ENCODE measurements around the gene ZWILCH.
"Not testable (repeated sequence)": the region's sequence is repeated elsewhere in the genome, so short reads cannot be mapped to it uniquely, and the experiment has no call there.

Gene ZWILCH

DNA sequence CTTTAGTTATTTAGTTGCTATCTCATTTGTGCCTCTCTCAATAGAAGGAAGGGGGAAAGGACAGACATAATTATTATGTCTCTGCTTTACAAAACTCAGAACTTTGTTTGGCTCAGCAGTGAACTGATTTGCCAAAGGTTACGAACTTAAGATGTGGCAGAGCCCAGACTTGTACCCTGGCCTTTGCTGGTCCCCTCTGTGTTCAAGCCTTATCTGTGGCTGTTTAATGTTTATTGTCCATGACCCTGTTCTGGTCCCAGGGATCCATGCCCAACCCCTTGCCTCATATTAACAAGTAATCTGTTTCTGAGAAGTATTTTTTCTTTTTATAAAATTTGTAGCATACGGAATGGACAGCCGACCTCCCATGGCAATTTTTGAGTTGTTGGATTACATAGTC lies 18.2 kb upstream of the ZWILCH start:
- H3K27ac ChIP-seq (ENCODE audit: low read depth in 2 of 2, low read length in 2 of 2) = no peak overlapping the region
- no peaks in the 10 kb centered on the region for H3K4me1 ChIP-seq (ENCODE audit: control insufficient read depth in 2 of 2, insufficient read depth in 2 of 2, low read length in 2 of 2)
- H3K9me3 ChIP-seq (ENCODE audit: control insufficient read depth in 2 of 2, low read length in 2 of 2) = no peaks in the 10 kb centered on the region
- no peaks in the 10 kb centered on the region for H3K27me3 ChIP-seq (ENCODE audit: control insufficient read depth in 2 of 2, insufficient read depth in 2 of 2, low read length in 2 of 2)
- H3K4me3 ChIP-seq (ENCODE audit: low read length in 2 of 2) = no peak overlapping the region
- peaks cover 29 to 49% of the 10 kb centered on the region in 2 donors for H3K36me3 ChIP-seq (ENCODE audit: control insufficient read depth in 2 of 2, insufficient read depth in 2 of 2, low read length in 2 of 2)
- no peak overlapping the region for H3K9ac ChIP-seq (ENCODE audit: low read depth in 1 of 2, low read length in 2 of 2)

DNA sequence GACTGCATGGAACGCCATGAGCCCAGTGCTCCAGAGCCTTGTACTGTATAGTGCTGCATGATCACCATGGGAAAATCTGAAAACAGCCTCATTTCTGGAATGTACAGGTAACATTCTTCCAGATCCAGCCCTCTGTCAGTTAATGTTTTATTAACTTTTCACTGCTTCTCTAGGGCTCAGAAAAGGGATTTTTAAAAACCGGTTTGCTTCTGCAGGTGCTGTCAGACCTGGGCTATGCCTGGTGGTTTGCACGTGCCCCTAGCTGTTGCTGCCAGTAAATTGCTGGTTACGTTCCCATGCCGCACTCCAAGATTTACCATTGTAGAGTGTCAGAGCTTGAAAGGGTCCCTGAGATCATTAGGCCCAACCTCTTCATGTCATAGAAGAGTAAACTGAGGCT lies 16.6 kb upstream of the ZWILCH start:
- Histone ChIP-seq H3K27ac (ENCODE audit: low read depth in 2 of 2, low read length in 2 of 2) (no peak overlapping the region), H3K4me3 (ENCODE audit: low read length in 2 of 2) (no peak overlapping the region), H3K27me3 (ENCODE audit: control insufficient read depth in 2 of 2, insufficient read depth in 2 of 2, low read length in 2 of 2) (no peaks in the 10 kb centered on the region), H3K9me3 (ENCODE audit: control insufficient read depth in 2 of 2, low read length in 2 of 2) (no peaks in the 10 kb centered on the region), H3K36me3 (ENCODE audit: control insufficient read depth in 2 of 2, insufficient read depth in 2 of 2, low read length in 2 of 2) (peaks cover 29 to 57% of the 10 kb centered on the region in 2 donors), H3K4me1 (ENCODE audit: control insufficient read depth in 2 of 2, insufficient read depth in 2 of 2, low read length in 2 of 2) (no peaks in the 10 kb centered on the region), H3K9ac (ENCODE audit: low read depth in 1 of 2, low read length in 2 of 2) (no peak overlapping the region)

DNA sequence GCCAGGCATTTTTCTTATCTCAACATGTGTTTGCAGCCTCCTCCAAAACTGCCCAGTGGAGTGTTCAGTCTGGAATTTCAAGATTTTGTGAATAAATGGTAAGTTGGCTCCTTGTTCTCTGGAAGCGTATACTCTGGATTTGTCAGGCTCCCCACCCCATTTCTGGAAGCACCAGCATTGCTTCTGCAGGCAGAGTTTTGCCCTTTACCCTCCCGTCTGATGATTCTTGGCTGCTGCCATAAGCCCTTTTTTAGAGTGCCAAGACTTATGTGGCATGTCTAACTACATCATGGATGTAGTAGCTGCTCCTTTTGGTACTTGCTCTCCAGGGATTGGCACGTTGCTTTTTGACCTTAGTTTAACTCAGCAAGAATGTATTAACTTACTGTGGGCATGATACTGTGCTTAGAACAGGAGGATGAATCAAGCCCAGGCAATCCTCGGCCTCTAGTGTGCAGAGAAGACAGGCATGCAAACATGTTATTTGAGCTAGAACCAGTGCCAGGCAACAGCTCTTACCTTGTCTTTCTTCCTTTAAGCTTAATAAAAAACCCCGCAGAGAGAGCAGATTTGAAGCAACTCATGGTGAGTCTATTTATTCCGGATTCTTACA lies 15.8 kb upstream of the ZWILCH start:
- Histone ChIP-seq H3K36me3 (ENCODE audit: control insufficient read depth in 2 of 2, insufficient read depth in 2 of 2, low read length in 2 of 2) (peaks cover 36 to 63% of the 10 kb centered on the region in 2 donors), H3K27ac (ENCODE audit: low read depth in 2 of 2, low read length in 2 of 2) (no peak overlapping the region), H3K4me1 (ENCODE audit: control insufficient read depth in 2 of 2, insufficient read depth in 2 of 2, low read length in 2 of 2) (no peaks in the 10 kb centered on the region)

DNA sequence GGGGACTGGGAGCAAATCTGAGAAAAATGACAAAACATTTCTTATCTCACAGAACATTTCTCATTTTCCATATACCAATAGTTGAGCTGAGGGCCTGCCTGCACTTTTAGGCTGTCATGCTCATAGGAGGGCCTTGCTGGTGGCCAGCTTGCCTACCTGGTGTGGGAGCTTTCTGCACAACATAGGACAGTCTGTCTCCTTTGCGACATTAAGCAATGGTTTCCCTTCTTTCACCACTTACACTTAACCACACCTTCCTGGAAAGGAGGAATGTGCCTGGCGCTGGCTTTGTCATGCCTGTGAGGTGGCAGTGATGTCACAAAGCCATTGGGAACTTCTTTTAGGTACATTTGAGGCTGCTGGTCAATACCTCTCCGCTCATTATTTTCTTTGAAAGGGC lies 13.3 kb upstream of the ZWILCH start:
- Histone ChIP-seq H3K9me3 (ENCODE audit: control insufficient read depth in 2 of 2, low read length in 2 of 2) (no peaks in the 10 kb centered on the region), H3K27me3 (ENCODE audit: control insufficient read depth in 2 of 2, insufficient read depth in 2 of 2, low read length in 2 of 2) (no peaks in the 10 kb centered on the region), H3K4me3 (ENCODE audit: low read length in 2 of 2) (no peak overlapping the region), H3K4me1 (ENCODE audit: control insufficient read depth in 2 of 2, insufficient read depth in 2 of 2, low read length in 2 of 2) (peaks cover 0 to 5% of the 10 kb centered on the region in 2 donors), H3K27ac (ENCODE audit: low read depth in 2 of 2, low read length in 2 of 2) (no peak overlapping the region), H3K9ac (ENCODE audit: low read depth in 1 of 2, low read length in 2 of 2) (no peak overlapping the region), H3K36me3 (ENCODE audit: control insufficient read depth in 2 of 2, insufficient read depth in 2 of 2, low read length in 2 of 2) (peaks cover 46 to 68% of the 10 kb centered on the region in 2 donors)

More for the DNA sequence above, 15.8 kb upstream of the ZWILCH start:
- no peak overlapping the region for H3K4me3 ChIP-seq (ENCODE audit: low read length in 2 of 2)
- no peak overlapping the region for H3K9ac ChIP-seq (ENCODE audit: low read depth in 1 of 2, low read length in 2 of 2)
- H3K9me3 ChIP-seq (ENCODE audit: control insufficient read depth in 2 of 2, low read length in 2 of 2) = no peaks in the 10 kb centered on the region
- no peaks in the 10 kb centered on the region for H3K27me3 ChIP-seq (ENCODE audit: control insufficient read depth in 2 of 2, insufficient read depth in 2 of 2, low read length in 2 of 2)

DNA sequence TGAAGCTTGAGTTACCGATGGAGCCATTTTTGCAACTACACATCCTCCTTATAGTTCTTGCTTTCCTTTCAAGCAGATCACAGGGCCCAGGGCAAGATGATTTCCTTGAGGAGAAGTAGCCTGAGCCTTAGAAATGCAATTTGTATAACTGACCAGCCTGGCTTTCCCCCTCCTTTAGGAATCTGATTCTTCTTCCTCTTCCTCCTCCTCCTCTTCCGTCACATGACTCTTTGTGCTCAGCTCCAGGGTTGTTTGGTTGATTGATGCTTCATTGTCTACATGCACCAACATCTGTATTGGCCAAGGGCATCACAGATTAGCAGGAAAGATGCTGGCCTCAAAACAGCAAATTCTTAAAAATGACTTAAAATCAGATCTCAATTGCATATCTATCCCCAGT lies 10.9 kb upstream of the ZWILCH start:
- H3K27me3 ChIP-seq (ENCODE audit: control insufficient read depth in 2 of 2, insufficient read depth in 2 of 2, low read length in 2 of 2) = no peaks in the 10 kb centered on the region
- H3K27ac ChIP-seq (ENCODE audit: low read depth in 2 of 2, low read length in 2 of 2) = no peak overlapping the region
- peaks cover 48 to 67% of the 10 kb centered on the region in 2 donors for H3K36me3 ChIP-seq (ENCODE audit: control insufficient read depth in 2 of 2, insufficient read depth in 2 of 2, low read length in 2 of 2)
- no peak overlapping the region for H3K4me3 ChIP-seq (ENCODE audit: low read length in 2 of 2)
- H3K9ac ChIP-seq (ENCODE audit: low read depth in 1 of 2, low read length in 2 of 2) = no peak overlapping the region
- H3K9me3 ChIP-seq (ENCODE audit: control insufficient read depth in 2 of 2, low read length in 2 of 2) = no peaks in the 10 kb centered on the region
- peaks cover 0 to 13% of the 10 kb centered on the region in 2 donors for H3K4me1 ChIP-seq (ENCODE audit: control insufficient read depth in 2 of 2, insufficient read depth in 2 of 2, low read length in 2 of 2)

DNA sequence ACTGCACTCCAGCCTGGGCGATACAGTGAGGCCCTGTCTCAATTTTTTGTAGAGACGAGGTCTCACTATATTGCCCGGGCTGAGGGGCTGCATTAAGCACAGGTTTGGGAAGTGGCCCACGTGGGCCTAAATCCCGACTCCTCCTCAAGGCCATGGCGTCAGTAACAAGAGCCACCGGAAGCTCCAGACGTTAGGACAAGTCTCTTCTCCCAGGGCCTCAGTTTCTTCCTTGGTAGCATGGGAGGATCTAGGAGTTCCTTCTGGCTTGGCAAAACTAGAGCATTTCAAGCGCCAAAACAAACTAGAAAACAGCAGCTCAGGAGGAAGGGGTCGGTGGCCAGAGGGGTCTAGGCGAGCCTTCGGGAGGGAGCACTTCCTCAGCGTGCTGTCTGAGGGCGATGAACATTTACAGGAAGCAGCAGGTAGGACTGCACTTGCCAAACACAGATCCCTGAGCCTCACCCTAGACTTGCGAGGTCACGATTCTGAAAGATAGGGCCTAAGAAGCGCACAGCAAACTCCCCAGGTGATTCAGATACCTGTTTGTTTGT lies 8.1 kb upstream of the ZWILCH start:
- H3K27ac ChIP-seq (ENCODE audit: low read depth in 2 of 2, low read length in 2 of 2) = peak overlapping the region; percentile 84 to 91
- peak overlapping the region; percentile 85 to 95 for H3K9ac ChIP-seq (ENCODE audit: low read depth in 1 of 2, low read length in 2 of 2)
- no peaks in the 10 kb centered on the region for H3K9me3 ChIP-seq (ENCODE audit: control insufficient read depth in 2 of 2, low read length in 2 of 2)
- no peaks in the 10 kb centered on the region for H3K27me3 ChIP-seq (ENCODE audit: control insufficient read depth in 2 of 2, insufficient read depth in 2 of 2, low read length in 2 of 2)
- H3K36me3 ChIP-seq (ENCODE audit: control insufficient read depth in 2 of 2, insufficient read depth in 2 of 2, low read length in 2 of 2) = peaks cover 60 to 67% of the 10 kb centered on the region in 2 donors
- peak overlapping the region; percentile 93 for H3K4me3 ChIP-seq (ENCODE audit: low read length in 2 of 2)
- peaks cover 0 to 13% of the 10 kb centered on the region in 2 donors for H3K4me1 ChIP-seq (ENCODE audit: control insufficient read depth in 2 of 2, insufficient read depth in 2 of 2, low read length in 2 of 2)

DNA sequence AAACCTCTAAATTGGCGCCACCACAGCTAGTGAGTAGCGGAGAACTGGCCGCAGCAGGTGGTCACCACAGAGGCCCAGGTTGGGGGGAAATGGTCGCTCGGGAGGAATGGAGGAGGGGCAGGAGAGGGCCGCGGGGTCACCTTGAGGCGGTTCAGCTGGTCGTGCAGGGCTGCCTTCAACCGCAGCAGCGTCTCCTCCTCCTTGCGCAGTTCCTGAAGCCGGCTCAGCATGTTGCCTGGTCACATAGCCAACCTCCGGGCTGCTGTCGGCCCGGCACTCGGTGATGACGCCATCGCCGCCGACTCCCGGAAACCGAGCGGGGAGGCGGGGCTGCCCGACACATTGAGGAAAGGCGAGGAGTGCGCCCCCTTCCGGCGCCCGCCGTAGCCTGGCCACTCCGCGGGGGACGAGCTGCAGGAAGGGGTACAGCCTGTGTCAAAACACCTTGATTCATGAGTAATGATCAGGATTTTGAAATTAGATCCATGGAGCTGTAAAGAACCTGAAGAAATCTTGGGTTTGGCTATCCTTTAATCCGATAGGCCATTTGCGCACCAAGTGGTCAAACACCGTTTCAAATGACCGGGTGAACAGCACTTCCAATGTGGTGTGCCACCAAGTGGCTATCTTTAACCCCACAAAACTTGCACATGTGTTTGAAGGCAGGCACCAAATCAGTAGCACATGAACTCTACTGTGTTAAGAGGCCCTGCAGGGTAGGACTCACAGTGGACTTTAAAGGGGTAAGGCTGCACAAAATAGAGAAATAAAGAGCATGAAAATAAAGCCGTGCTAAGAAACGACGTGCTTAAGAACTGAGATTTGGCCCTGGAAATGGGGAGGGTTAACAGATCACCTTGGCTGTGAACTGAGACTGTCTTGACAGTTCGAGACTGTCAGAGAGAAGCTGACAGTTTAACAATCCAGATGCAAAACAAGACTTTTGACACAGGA lies 7.3 kb upstream of the ZWILCH start, which contains the start of gene SNAPC5:
Gene SNAPC5 (minus strand): TSS at position 261 of the 954 bp plus-strand sequence. CDS start 31 bp downstream, at position 230.
- H3K9ac ChIP-seq (ENCODE audit: low read depth in 1 of 2, low read length in 2 of 2) = peak within 1 kb of the TSS; percentile 85 to 95
- H3K4me3 ChIP-seq (ENCODE audit: low read length in 2 of 2) = peak within 1 kb of the TSS; percentile 93
- H3K4me1 ChIP-seq (ENCODE audit: control insufficient read depth in 2 of 2, insufficient read depth in 2 of 2, low read length in 2 of 2) = peaks cover 2 to 14% of the 10 kb centered on the region in 2 donors
- peak within 1 kb of the TSS; percentile 84 to 91 for H3K27ac ChIP-seq (ENCODE audit: low read depth in 2 of 2, low read length in 2 of 2)
- peaks cover 64 to 69% of the 10 kb centered on the region in 2 donors for H3K36me3 ChIP-seq (ENCODE audit: control insufficient read depth in 2 of 2, insufficient read depth in 2 of 2, low read length in 2 of 2)
- no peaks in the 10 kb centered on the region for H3K9me3 ChIP-seq (ENCODE audit: control insufficient read depth in 2 of 2, low read length in 2 of 2)
- H3K27me3 ChIP-seq (ENCODE audit: control insufficient read depth in 2 of 2, insufficient read depth in 2 of 2, low read length in 2 of 2) = no peaks in the 10 kb centered on the region

DNA sequence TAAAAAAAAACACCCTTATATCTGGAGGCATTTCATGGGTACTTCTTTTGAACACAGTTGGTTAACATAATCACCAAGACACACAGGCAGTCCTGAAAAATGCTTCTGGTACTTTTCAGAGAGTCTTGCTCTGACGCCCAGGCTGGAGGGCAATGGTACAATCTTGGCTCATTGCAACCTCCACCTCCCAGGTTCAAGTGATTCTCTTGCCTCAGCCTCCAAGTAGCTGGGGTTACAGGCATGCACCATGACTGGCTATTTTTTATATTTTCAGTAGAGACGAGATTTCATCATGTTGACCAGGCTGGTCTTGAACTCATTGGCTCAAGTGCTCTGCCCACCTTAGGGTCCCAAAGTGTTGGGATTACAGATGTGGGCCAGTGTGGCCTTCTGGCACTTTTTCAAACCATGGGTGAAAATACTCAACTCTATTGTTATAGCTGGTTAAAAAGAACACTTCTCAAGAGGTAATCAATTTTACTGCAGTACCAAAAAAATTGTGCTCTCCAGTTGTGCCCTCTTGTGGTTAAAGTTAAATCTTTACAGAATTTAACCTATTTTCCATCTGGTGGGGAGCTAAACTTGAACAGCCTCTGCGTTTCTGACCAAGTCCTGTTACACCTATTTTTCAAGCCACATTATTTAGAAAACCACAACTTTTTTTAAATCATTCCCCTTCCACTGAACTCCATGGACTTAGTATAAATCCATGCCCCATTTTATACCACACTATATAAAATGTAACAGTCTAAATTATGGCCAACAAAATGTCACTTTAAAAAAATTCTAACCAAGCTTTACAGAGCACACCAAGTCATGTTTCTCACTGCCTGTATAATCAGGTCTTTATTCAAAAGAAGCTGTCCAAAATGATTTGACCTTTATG lies 6.4 kb upstream of the ZWILCH start:
- no peak overlapping the region for H3K27ac ChIP-seq (ENCODE audit: low read depth in 2 of 2, low read length in 2 of 2)
- H3K4me1 ChIP-seq (ENCODE audit: control insufficient read depth in 2 of 2, insufficient read depth in 2 of 2, low read length in 2 of 2) = peaks cover 10 to 24% of the 10 kb centered on the region in 2 donors
- H3K9me3 ChIP-seq (ENCODE audit: control insufficient read depth in 2 of 2, low read length in 2 of 2) = no peaks in the 10 kb centered on the region
- H3K9ac ChIP-seq (ENCODE audit: low read depth in 1 of 2, low read length in 2 of 2) = no peak overlapping the region
- H3K4me3 ChIP-seq (ENCODE audit: low read length in 2 of 2) = no peak overlapping the region
- H3K36me3 ChIP-seq (ENCODE audit: control insufficient read depth in 2 of 2, insufficient read depth in 2 of 2, low read length in 2 of 2) = peaks cover 63 to 69% of the 10 kb centered on the region in 2 donors
- H3K27me3 ChIP-seq (ENCODE audit: control insufficient read depth in 2 of 2, insufficient read depth in 2 of 2, low read length in 2 of 2) = no peaks in the 10 kb centered on the region

DNA sequence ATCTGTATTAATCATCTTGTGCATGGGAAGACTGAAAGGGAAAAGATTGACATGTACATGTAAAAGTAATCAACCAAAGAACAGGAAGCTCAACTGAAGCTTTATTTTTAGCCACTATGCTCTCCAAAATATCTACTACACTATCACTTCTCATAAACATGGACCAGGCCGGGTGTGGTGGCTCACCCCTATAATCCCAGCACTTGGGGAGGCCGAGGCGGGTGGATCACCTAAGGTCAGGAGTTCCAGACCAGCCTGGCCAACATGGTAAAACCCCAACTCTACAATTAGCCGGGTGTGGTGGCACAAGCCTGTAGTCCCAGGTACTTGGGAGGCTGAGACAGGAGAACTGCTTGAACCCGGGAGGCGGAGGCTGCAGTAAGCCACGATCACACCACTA lies 4.8 kb upstream of the ZWILCH start:
- H3K27ac ChIP-seq (ENCODE audit: low read depth in 2 of 2, low read length in 2 of 2); H3K9me3 ChIP-seq (ENCODE audit: control insufficient read depth in 2 of 2, low read length in 2 of 2); H3K9ac ChIP-seq (ENCODE audit: low read depth in 1 of 2, low read length in 2 of 2); H3K27me3 ChIP-seq (ENCODE audit: control insufficient read depth in 2 of 2, insufficient read depth in 2 of 2, low read length in 2 of 2); H3K4me3 ChIP-seq (ENCODE audit: low read length in 2 of 2): not testable (repeated sequence)
- Histone ChIP-seq H3K36me3 (ENCODE audit: control insufficient read depth in 2 of 2, insufficient read depth in 2 of 2, low read length in 2 of 2) (peaks cover 49 to 56% of the 10 kb centered on the region in 2 donors), H3K4me1 (ENCODE audit: control insufficient read depth in 2 of 2, insufficient read depth in 2 of 2, low read length in 2 of 2) (peaks cover 16 to 29% of the 10 kb centered on the region in 2 donors)

All from mucosa of rectum (tissue), 2 donors.